Measurements from ENCODE around the gene KIT.

Gene KIT

GRCh38 chr4:54764476-54764875, 106.7 kb downstream of the KIT start:
- no peaks in the 10 kb centered on the region for H3K79me2 ChIP-seq (ENCODE audit: low read length)
- no peaks in the 10 kb centered on the region for H3K36me3 ChIP-seq (replicated peaks; ENCODE audit: insufficient read depth, low read length)
- no peak overlapping the region for H3K4me3 ChIP-seq (ENCODE audit: low read length)
- H3K9me3 ChIP-seq (replicated peaks; ENCODE audit: insufficient read depth, low read length): no peaks in the 10 kb centered on the region
- no peak overlapping the region for H3K4me2 ChIP-seq (ENCODE audit: low read depth, low read length)
- no peaks in the 10 kb centered on the region for H3K9me2 ChIP-seq (replicated peaks; ENCODE audit: insufficient read depth, low read length)
- no peak for DNase-seq
- H2AFZ ChIP-seq (ENCODE audit: low read length): no peak overlapping the region
- no peak overlapping the region for H3K27ac ChIP-seq (ENCODE audit: low read length)
- H3F3A ChIP-seq (ENCODE audit: insufficient read depth, low read length): no peaks in the 10 kb centered on the region
- H3K4me1 ChIP-seq (ENCODE audit: low read length): 0 out of 2 replicates have a peak, but pooled peaks cover 6% of the 10 kb centered on the region
- no peaks in the 10 kb centered on the region for H4K20me1 ChIP-seq (ENCODE audit: insufficient read depth, low read length)
- no peaks in the 10 kb centered on the region for H3K27me3 ChIP-seq (replicated peaks; ENCODE audit: insufficient read depth, low read length)
- TF ChIP-seq EZH2 (optimal IDR thresholded peaks at IDR 0.05; ENCODE audit: low read depth, low read length) (no peak), EZH2phosphoT487 (IDR thresholded peaks at IDR 0.05; ENCODE audit: low read length) (no peak), CTCF (IDR thresholded peaks at IDR 0.05; ENCODE audit: low read length) (no peak)
- no peak overlapping the region for H3K9ac ChIP-seq (ENCODE audit: low read length)

- Histone ChIP-seq H3K27ac (ENCODE audit: low read length) (no peak overlapping the region), H3F3A (ENCODE audit: insufficient read depth, low read length) (no peaks in the 10 kb centered on the region), H4K20me1 (ENCODE audit: insufficient read depth, low read length) (no peaks in the 10 kb centered on the region), H3K27me3 (replicated peaks; ENCODE audit: insufficient read depth, low read length) (no peaks in the 10 kb centered on the region), H3K4me1 (ENCODE audit: low read length) (no peaks in the 10 kb centered on the region), H2AFZ (ENCODE audit: low read length) (no peak overlapping the region), H3K9me3 (replicated peaks; ENCODE audit: insufficient read depth, low read length) (no peaks in the 10 kb centered on the region), H3K4me2 (ENCODE audit: low read depth, low read length) (no peak overlapping the region), H3K36me3 (replicated peaks; ENCODE audit: insufficient read depth, low read length) (no peaks in the 10 kb centered on the region), H3K9me2 (replicated peaks; ENCODE audit: insufficient read depth, low read length) (no peaks in the 10 kb centered on the region), H3K4me3 (ENCODE audit: low read length) (no peak overlapping the region), H3K9ac (ENCODE audit: low read length) (no peak overlapping the region), H3K79me2 (ENCODE audit: low read length) (no peaks in the 10 kb centered on the region)
- no peak for DNase-seq
- no peak for TF ChIP-seq EZH2 (optimal IDR thresholded peaks at IDR 0.05; ENCODE audit: low read depth, low read length)
- TF ChIP-seq EZH2phosphoT487 (IDR thresholded peaks at IDR 0.05; ENCODE audit: low read length): no peak
- TF ChIP-seq CTCF (IDR thresholded peaks at IDR 0.05; ENCODE audit: low read length): no peak
Observed at GRCh38 chr4:54767376-54767775, 109.6 kb downstream of the KIT start.

GRCh38 chr4:54773022-54773421, 115.3 kb downstream of the KIT start:
- TF ChIP-seq CTCF (IDR thresholded peaks at IDR 0.05; ENCODE audit: low read length) (no peak), EZH2phosphoT487 (IDR thresholded peaks at IDR 0.05; ENCODE audit: low read length) (no peak), EZH2 (optimal IDR thresholded peaks at IDR 0.05; ENCODE audit: low read depth, low read length) (no peak)
- no peaks in the 10 kb centered on the region for H3F3A ChIP-seq (ENCODE audit: insufficient read depth, low read length)

More at GRCh38 chr4:54773022-54773421, 115.3 kb downstream of the KIT start:
- no peak overlapping the region for H3K27ac ChIP-seq (ENCODE audit: low read length)
- no peak overlapping the region for H3K4me2 ChIP-seq (ENCODE audit: low read depth, low read length)
- H3K9ac ChIP-seq (ENCODE audit: low read length): no peak overlapping the region
- H3K4me3 ChIP-seq (ENCODE audit: low read length): no peak overlapping the region
- H2AFZ ChIP-seq (ENCODE audit: low read length): no peak overlapping the region
- H3K36me3 ChIP-seq (replicated peaks; ENCODE audit: insufficient read depth, low read length): no peaks in the 10 kb centered on the region
- no peaks in the 10 kb centered on the region for H4K20me1 ChIP-seq (ENCODE audit: insufficient read depth, low read length)
- H3K27me3 ChIP-seq (replicated peaks; ENCODE audit: insufficient read depth, low read length): no peaks in the 10 kb centered on the region
- H3K4me1 ChIP-seq (ENCODE audit: low read length): no peaks in the 10 kb centered on the region
- no peak for DNase-seq
- no peaks in the 10 kb centered on the region for H3K9me3 ChIP-seq (replicated peaks; ENCODE audit: insufficient read depth, low read length)
- no peaks in the 10 kb centered on the region for H3K9me2 ChIP-seq (replicated peaks; ENCODE audit: insufficient read depth, low read length)
- no peaks in the 10 kb centered on the region for H3K79me2 ChIP-seq (ENCODE audit: low read length)
